ENCODE measurements around the gene ME2. TPM values are rescaled to one million over a fixed set of nuclear protein-coding genes. Genes with fewer than 3 reads are reported as not detected.

ME2 gene
- total RNA-seq, 1 experiment from 2014 or later, result 49.4 TPM

DNA sequence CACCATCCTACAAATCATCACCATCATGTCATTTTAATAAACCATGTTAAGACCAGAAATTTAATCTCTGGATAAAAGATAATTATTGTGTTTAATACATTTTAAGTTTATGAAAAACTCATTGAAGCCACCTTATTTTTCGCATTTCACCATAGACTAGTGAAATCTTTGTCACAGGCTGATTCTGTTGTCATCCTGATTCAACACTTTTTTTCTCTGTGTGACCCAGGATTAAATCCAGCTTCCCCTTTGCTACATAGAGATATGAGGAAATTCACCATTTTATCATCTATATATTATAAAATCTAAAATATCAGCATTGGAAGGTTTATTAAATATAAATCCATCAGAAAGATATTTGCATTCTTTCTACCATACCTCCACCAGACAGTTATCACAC, 29.9 kb upstream of the ME2 start:
- Mint-ChIP-seq H3K36me3 (ENCODE audit: insufficient read depth in 1 of 3, low read depth in 3 of 3) (no peaks in the 10 kb centered on the region), H3K4me1 (peaks cover 3% of the 10 kb centered on the region in 2 experiments), H3K4me3 (no peak overlapping the region), H3K9me3 (no peaks in the 10 kb centered on the region), H3K27me3 (ENCODE audit: low read depth) (no peaks in the 10 kb centered on the region; the same call in 1 of the 2 replicates), H3K27ac (no peak overlapping the region)
- no peaks in the 10 kb centered on the region for H3K4me1 ChIP-seq (ENCODE audit: insufficient read depth, low read length)
- H2AK5ac ChIP-seq (ENCODE audit: insufficient read length, low read length), result no peak overlapping the region
- no peaks in the 10 kb centered on the region for H3K79me2 ChIP-seq (ENCODE audit: insufficient read depth, low read length)
- H2BK20ac ChIP-seq (ENCODE audit: low read depth, low read length, poor library complexity, severe bottlenecking), result no peak overlapping the region
- no peak overlapping the region for H3K9ac ChIP-seq (ENCODE audit: extremely low read depth, insufficient read length, low read length)
- H3T11ph ChIP-seq (ENCODE audit: low read length), result no peak overlapping the region
- TF ChIP-seq, protein P1, sequence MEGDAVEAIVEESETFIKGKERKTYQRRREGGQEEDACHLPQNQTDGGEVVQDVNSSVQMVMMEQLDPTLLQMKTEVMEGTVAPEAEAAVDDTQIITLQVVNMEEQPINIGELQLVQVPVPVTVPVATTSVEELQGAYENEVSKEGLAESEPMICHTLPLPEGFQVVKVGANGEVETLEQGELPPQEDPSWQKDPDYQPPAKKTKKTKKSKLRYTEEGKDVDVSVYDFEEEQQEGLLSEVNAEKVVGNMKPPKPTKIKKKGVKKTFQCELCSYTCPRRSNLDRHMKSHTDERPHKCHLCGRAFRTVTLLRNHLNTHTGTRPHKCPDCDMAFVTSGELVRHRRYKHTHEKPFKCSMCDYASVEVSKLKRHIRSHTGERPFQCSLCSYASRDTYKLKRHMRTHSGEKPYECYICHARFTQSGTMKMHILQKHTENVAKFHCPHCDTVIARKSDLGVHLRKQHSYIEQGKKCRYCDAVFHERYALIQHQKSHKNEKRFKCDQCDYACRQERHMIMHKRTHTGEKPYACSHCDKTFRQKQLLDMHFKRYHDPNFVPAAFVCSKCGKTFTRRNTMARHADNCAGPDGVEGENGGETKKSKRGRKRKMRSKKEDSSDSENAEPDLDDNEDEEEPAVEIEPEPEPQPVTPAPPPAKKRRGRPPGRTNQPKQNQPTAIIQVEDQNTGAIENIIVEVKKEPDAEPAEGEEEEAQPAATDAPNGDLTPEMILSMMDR (conservative IDR thresholded peaks at IDR 0.05), result no peak
- H4K8ac ChIP-seq (replicated peaks; ENCODE audit: insufficient read length, low read depth, low read length), result no peak overlapping the region
- no peak overlapping the region for H3K14ac ChIP-seq (ENCODE audit: insufficient read depth, low read length)
- H3K4ac ChIP-seq (ENCODE audit: low read depth, low read length), result no peak overlapping the region
- H2BK15ac ChIP-seq (ENCODE audit: low read depth, low read length), result no peak overlapping the region
- no peaks in the 10 kb centered on the region for H3K23me2 ChIP-seq (ENCODE audit: insufficient read length, low read depth, low read length, poor library complexity, severe bottlenecking)
- no peak overlapping the region for H3K18ac ChIP-seq (ENCODE audit: insufficient read length, low read depth, low read length)
- H3K9me3 ChIP-seq (ENCODE audit: control insufficient read depth, low read depth, low read length), result no peaks in the 10 kb centered on the region
- H2AFZ ChIP-seq (ENCODE audit: low read length), result no peak overlapping the region
- H4K20me1 ChIP-seq (ENCODE audit: control insufficient read depth, insufficient read depth, insufficient read length), result no peaks in the 10 kb centered on the region
- H2BK5ac ChIP-seq (ENCODE audit: insufficient read length, low read length), result no peak overlapping the region
- no peak overlapping the region for H4K91ac ChIP-seq (ENCODE audit: insufficient read length, low read depth, low read length)
- no peak overlapping the region for H3K27ac ChIP-seq (ENCODE audit: insufficient read length, low read depth, low read length)
- no peak for DNase-seq
- H2BK12ac ChIP-seq (ENCODE audit: insufficient read length, low read depth, low read length), result no peak overlapping the region
- H3K27me3 ChIP-seq (ENCODE audit: insufficient read depth, low read length), result no peaks in the 10 kb centered on the region
- no peak overlapping the region for H3K23ac ChIP-seq (ENCODE audit: insufficient read length, low read depth, low read length)
- no CpG with 5 or more reads among the region's 1 CpG for WGBS (ENCODE audit: extremely low coverage, insufficient read length, low lambda C conversion rate)
- no peak overlapping the region for H4K5ac ChIP-seq (ENCODE audit: insufficient read length, low read depth, low read length)
- no peak overlapping the region for H2BK120ac ChIP-seq (ENCODE audit: low read depth, low read length, poor library complexity, severe bottlenecking)
- H3K56ac ChIP-seq (ENCODE audit: insufficient read length, low read depth, low read length), result no peak overlapping the region
- H3K79me1 ChIP-seq (ENCODE audit: insufficient read depth, low read depth, low read length, poor library complexity, severe bottlenecking), result no peaks in the 10 kb centered on the region
- H3K4me2 ChIP-seq (ENCODE audit: insufficient read depth, insufficient read length, low read length), result no peak overlapping the region

All from H9 (cell line).